Prostate gland (tissue), 2 donors: ENCODE results near the gene EIPR1. TPM values are rescaled to one million over a fixed set of nuclear protein-coding genes. Genes with fewer than 3 reads are reported as not detected.

Experiments
- DNase-seq: peaks from one replicate; pipeline ENCODE4 v3.0.0-alpha.2; 2019; ENCODE audit warnings: low spot score
- H3K27ac ChIP-seq, 2 donors: fragments of 200-600 bp; sonication (generic); 2 replicates each; pipeline ENCODE4 v1.5.1; 2017 to 2019
- H3K27me3 ChIP-seq: fragments of 200-600 bp; sonication (generic); replicated peaks from 2 replicates; pipeline ENCODE4 v1.5.1; 2019; ENCODE audit not compliant: insufficient read depth
- H3K36me3 ChIP-seq, 2 donors: fragments of 200-600 bp; sonication (generic); 1 replicate in 1 of 2; 2 replicates in 1 of 2; pipeline versions ENCODE4 v1.5.1 to v1.8.1; 2017 to 2019
- H3K4me1 ChIP-seq: fragments of 200-600 bp; sonication (generic); replicated peaks from 2 replicates; pipeline ENCODE4 v1.5.1; 2019
- H3K4me3 ChIP-seq, 2 donors: fragments of 200-600 bp; sonication (generic); 2 replicates each; pipeline ENCODE4 v1.5.1; 2017 to 2019
- H3K9me3 ChIP-seq: fragments of 200-600 bp; sonication (generic); 2 replicates; pipeline ENCODE4 v1.5.1; 2017
- POLR2A ChIP-seq: fragments of 450-650 bp; IDR thresholded peaks from one replicate; pipeline ENCODE4 v1.6.1; 2016; ENCODE audit warnings: antibody characterized with exemption, mild to moderate bottlenecking
- POLR2AphosphoS5 ChIP-seq: sonication (generic); formaldehyde crosslinking; IDR thresholded peaks from one replicate; pipeline ENCODE4 v1.6.1; 2017; ENCODE audit warnings: antibody characterized with exemption
- WGBS: methylation state at CpG from one replicate; pipeline ENCODE4 v1.1.5; 2018; 5-methylcytosine and 5-hydroxymethylcytosine counted together
- intact Hi-C: fragments of 100-400 bp; cut with DNase I; formaldehyde crosslinking; loops from one replicate; pipeline ENCODE4 v1.14.2; 2022
- total RNA-seq, 2 donors: library from RNA; depleted of rRNA; stranded (reverse); fragments of >200 nt; gene quantifications; one replicate each; pipeline ENCODE4 v1.1.0, GENCODE V29; 2016
- TF ChIP-seq, protein P1 (sequence below), 4 experiments: fragments of 200-600 bp in 2 of 4; fragments of 450-650 bp in 2 of 4; sonication (generic) in 2 of 4; IDR thresholded peaks; 1 replicate in 3 of 4; 2 replicates in 1 of 4; pipeline ENCODE4 v1.5.1; 2016 to 2019; ENCODE audit warnings: antibody characterized with exemption in 4 of 4, mild to moderate bottlenecking in 2 of 4, moderate library complexity in 2 of 4

Gene EIPR1
- total RNA-seq, 2 donors from 2014 or later = 30.0 to 52.3 TPM

DNA sequence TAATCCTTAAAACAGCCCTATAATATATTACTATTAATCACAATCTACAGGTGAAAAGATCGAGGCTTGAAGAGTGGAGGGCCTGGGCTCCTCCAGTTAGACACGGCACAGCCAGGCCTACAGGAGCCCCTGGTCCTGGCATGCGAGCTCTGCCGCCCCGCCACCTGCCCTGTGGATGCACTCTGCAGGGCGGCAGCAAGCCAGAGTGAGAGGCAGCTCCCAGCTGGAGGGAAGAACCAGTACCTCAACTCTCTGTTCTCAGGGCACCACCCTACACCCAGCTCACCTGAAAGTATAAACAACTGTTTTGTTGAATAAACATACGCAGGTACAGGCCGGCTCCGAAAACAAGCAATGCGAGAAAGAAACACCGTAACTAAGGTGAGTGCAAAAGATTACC lies 34.6 kb downstream of the EIPR1 start:
- WGBS = 44% methylated on average over 11 of the region's 11 CpGs
- intact Hi-C loops = no loop called here
- H3K9me3 ChIP-seq = no peaks in the 10 kb centered on the region
- peak; percentile 52 for DNase-seq
- H3K4me3 ChIP-seq = no peak overlapping the region
- TF ChIP-seq POLR2A = no peak
- TF ChIP-seq POLR2AphosphoS5 = peak; percentile 60
- TF ChIP-seq, protein P1, sequence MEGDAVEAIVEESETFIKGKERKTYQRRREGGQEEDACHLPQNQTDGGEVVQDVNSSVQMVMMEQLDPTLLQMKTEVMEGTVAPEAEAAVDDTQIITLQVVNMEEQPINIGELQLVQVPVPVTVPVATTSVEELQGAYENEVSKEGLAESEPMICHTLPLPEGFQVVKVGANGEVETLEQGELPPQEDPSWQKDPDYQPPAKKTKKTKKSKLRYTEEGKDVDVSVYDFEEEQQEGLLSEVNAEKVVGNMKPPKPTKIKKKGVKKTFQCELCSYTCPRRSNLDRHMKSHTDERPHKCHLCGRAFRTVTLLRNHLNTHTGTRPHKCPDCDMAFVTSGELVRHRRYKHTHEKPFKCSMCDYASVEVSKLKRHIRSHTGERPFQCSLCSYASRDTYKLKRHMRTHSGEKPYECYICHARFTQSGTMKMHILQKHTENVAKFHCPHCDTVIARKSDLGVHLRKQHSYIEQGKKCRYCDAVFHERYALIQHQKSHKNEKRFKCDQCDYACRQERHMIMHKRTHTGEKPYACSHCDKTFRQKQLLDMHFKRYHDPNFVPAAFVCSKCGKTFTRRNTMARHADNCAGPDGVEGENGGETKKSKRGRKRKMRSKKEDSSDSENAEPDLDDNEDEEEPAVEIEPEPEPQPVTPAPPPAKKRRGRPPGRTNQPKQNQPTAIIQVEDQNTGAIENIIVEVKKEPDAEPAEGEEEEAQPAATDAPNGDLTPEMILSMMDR (IDR thresholded peaks at IDR 0.05) = no peak
- H3K27me3 ChIP-seq = no peaks in the 10 kb centered on the region
- H3K36me3 ChIP-seq = no peaks in the 10 kb centered on the region
- peak overlapping the region; percentile 33 to 36 for H3K27ac ChIP-seq
- H3K4me1 ChIP-seq = no peaks in the 10 kb centered on the region

DNA sequence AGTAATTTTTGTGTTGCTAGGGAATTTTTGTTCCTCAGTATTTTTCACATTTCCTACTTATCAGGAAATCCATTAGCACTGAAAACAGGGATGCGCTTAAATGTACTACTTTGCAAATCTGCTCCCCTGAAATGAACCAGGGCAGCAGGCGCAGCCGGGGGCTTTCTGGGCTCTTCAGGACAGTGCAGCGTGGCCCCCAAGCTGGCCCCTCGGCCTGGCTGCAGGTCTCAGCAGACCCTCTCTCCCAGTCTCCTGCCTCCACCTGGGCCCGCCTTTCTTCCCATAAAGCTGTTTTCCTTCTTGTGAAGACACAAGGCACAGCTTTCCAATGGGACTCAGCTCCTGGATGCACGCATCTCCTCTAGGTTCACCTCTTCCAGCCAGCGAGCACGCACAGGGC lies 35.3 kb downstream of the EIPR1 start:
- intact Hi-C loops = no loop called here

DNA sequence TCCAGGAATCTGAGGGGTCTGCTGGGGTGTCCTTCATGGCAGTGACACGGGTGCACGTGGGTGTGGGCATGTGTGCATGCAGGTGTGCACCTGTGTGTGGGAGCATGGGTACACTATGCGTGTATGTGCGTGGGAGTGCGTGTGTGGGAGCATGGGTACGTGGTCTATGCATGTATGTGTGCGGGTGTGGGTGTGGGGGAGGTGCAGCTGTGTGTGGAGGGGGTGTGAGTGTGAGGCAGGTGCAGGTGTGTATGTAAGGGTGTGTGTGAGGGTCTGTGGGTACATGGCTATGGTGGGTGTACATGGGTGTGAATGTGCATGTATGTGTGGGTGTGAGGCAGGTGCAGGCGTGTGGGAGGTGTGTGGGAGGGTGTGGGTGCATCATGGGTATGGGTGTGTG lies 36.3 kb downstream of the EIPR1 start:
- intact Hi-C loops = no loop called here
- 97% methylated on average over 8 of the region's 8 CpGs for WGBS

More for the DNA sequence above, 35.3 kb downstream of the EIPR1 start:
- Histone ChIP-seq H3K36me3 (no peaks in the 10 kb centered on the region), H3K4me3 (no peak overlapping the region), H3K27ac (peak overlapping the region in 1 of 2 donors; percentile 25), H3K9me3 (no peaks in the 10 kb centered on the region), H3K4me1 (no peaks in the 10 kb centered on the region), H3K27me3 (no peaks in the 10 kb centered on the region)
- no peak for DNase-seq
- TF ChIP-seq POLR2AphosphoS5 = no peak
- no peak for TF ChIP-seq POLR2A
- TF ChIP-seq, protein P1 (IDR thresholded peaks at IDR 0.05) = no peak
- 95% methylated on average over 9 of the region's 9 CpGs for WGBS

DNA sequence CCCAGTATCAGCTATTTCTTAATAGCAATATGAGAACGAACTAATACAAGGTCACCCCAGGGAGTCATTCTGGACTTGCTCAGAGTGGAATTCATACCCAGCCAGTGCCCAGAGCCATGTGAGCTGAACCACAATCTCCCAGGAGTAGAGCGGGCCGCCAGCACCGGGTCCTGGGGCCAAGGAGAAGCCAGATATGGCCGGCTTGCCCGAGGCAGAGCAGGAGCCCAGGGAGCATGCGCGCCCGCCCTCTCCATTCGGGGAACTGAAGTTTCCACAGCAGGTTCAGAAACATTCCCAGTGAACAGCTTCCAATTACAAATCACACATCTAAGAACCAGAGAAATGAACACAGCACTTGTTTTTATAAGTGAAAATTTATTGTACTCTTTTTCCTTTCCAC lies 37.5 kb downstream of the EIPR1 start:
- DNase-seq = no peak
- TF ChIP-seq, protein P1 (IDR thresholded peaks at IDR 0.05) = no peak
- no peak for TF ChIP-seq POLR2AphosphoS5
- TF ChIP-seq POLR2A = no peak
- no peaks in the 10 kb centered on the region for H3K4me1 ChIP-seq
- no peaks in the 10 kb centered on the region for H3K36me3 ChIP-seq
- intact Hi-C loops = no loop called here
- WGBS = 99% methylated on average over 10 of the region's 10 CpGs
- no peak overlapping the region for H3K27ac ChIP-seq
- H3K4me3 ChIP-seq = no peak overlapping the region
- H3K27me3 ChIP-seq = no peaks in the 10 kb centered on the region
- no peaks in the 10 kb centered on the region for H3K9me3 ChIP-seq

More for the DNA sequence above, 36.3 kb downstream of the EIPR1 start:
- no peak overlapping the region for H3K27ac ChIP-seq
- no peak for DNase-seq
- H3K4me1 ChIP-seq = no peaks in the 10 kb centered on the region
- no peaks in the 10 kb centered on the region for H3K9me3 ChIP-seq
- no peak for TF ChIP-seq POLR2A
- TF ChIP-seq, protein P1 (IDR thresholded peaks at IDR 0.05) = no peak
- TF ChIP-seq POLR2AphosphoS5 = no peak
- no peaks in the 10 kb centered on the region for H3K27me3 ChIP-seq
- no peak overlapping the region for H3K4me3 ChIP-seq
- no peaks in the 10 kb centered on the region for H3K36me3 ChIP-seq

DNA sequence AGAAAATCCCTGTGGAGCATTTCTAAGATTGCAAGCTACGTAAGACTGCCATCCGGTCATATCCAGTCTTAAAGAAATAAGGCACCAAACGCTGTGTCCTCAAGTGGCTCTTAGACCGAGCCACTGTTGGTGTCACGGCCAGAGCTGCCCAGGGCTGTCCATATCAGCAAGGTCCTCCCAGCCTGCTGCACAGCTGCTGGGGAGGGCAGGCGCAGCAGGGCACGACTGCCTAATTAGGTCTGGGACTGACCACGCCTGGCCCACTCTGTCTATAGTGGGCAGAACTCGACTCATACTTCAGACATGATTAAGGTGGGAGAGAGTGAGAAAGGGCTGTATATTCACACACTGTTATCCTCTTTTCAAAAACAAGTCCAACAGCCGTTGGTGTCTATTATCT lies 39.3 kb downstream of the EIPR1 start:
- H3K4me1 ChIP-seq = no peaks in the 10 kb centered on the region
- no peak for DNase-seq
- H3K27me3 ChIP-seq = no peaks in the 10 kb centered on the region
- intact Hi-C loops = no loop called here
- 90% methylated on average over 10 of the region's 10 CpGs for WGBS
- H3K27ac ChIP-seq = no peak overlapping the region
- no peak overlapping the region for H3K4me3 ChIP-seq
- H3K36me3 ChIP-seq = no peaks in the 10 kb centered on the region
- H3K9me3 ChIP-seq = no peaks in the 10 kb centered on the region
- TF ChIP-seq, protein P1 (IDR thresholded peaks at IDR 0.05) = no peak
- TF ChIP-seq POLR2A (no peak), POLR2AphosphoS5 (no peak)
